HepG2 (cell line): ENCODE measurements around the gene PRDX4. TPM values are rescaled to one million over a fixed set of nuclear protein-coding genes. Genes with fewer than 3 reads are reported as not detected.

Source experiments
- EEA1 ChIP-seq: sonication (generic); formaldehyde crosslinking; IDR thresholded peaks from 2 replicates; pipeline ENCODE4 v1.5.1; 2020; ENCODE audit warnings: mild to moderate bottlenecking, missing genetic modification reagents, borderline replicate concordance
- ETV5 ChIP-seq: IDR thresholded peaks from 2 replicates; pipeline ENCODE4 v1.6.1; 2018; ENCODE audit warnings: missing biosample characterization, missing genetic modification reagents, inconsistent platforms, borderline replicate concordance
- KDM2A ChIP-seq: sonication (generic); formaldehyde crosslinking; IDR thresholded peaks from 2 replicates; pipeline ENCODE4 v1.4.0; 2020; ENCODE audit warnings: low read depth, missing genetic modification reagents, borderline replicate concordance
- RXRA ChIP-seq: sonication (generic); formaldehyde crosslinking; IDR thresholded peaks from 2 replicates; pipeline ENCODE4 v1.5.1; 2020; ENCODE audit warnings: missing genetic modification reagents
- ZNF652 ChIP-seq: IDR thresholded peaks from 2 replicates; pipeline ENCODE4 v1.6.1; 2016; ENCODE audit warnings: low read depth, borderline replicate concordance
- ZSCAN12 ChIP-seq: sonication (generic); formaldehyde crosslinking; IDR thresholded peaks from 2 replicates; pipeline ENCODE4 v1.9.0; 2021; ENCODE audit warnings: mild to moderate bottlenecking, missing genetic modification reagents
- polyA plus RNA-seq, 8 experiments: library from polyadenylated mRNA; depleted of rRNA in 3 of 8; stranded (reverse) in 7 of 8; unstranded in 1 of 8; fragments of >200 nt; fragmentation: Illumina TruSeq in 4 of 8; extraction: Trizol in 4 of 8; gene quantifications; 2 replicates each; pipeline versions ENCODE4 v1.2.1 to v1.2.3, GENCODE V29; 2011 to 2016; ENCODE audit warnings: low read depth in 4 of 8, missing spikeins in 1 of 8, mixed read lengths in 1 of 8; ENCODE audit not compliant: insufficient read depth in 1 of 8
- total RNA-seq, 5 experiments: library from RNA; depleted of rRNA; stranded (reverse); fragments of >200 nt; fragmentation: Illumina TruSeq; extraction: Trizol; gene quantifications; 2 replicates each; pipeline ENCODE4 v1.2.3, GENCODE V29; 2016; ENCODE audit warnings: low read depth in 1 of 5
- TF ChIP-seq, protein P1 (sequence below): sonication (generic); formaldehyde crosslinking; IDR thresholded peaks from 2 replicates; pipeline ENCODE4 v1.4.0; 2020; ENCODE audit warnings: missing genetic modification reagents
- TF ChIP-seq, protein P2 (sequence below): sonication (generic); formaldehyde crosslinking; IDR thresholded peaks from 2 replicates; pipeline ENCODE4 v1.4.0; 2020; ENCODE audit warnings: missing genetic modification reagents, borderline replicate concordance
- TF ChIP-seq, protein P3 (sequence below), 2 experiments: sonication (generic) in 1 of 2; formaldehyde crosslinking in 1 of 2; IDR thresholded peaks; 2 replicates each; pipeline versions ENCODE4 v1.5.1 to v1.6.1; 2011 to 2020; ENCODE audit warnings: borderline replicate concordance in 1 of 2, low read depth in 1 of 2, low read length in 1 of 2, mild to moderate bottlenecking in 1 of 2, missing genetic modification reagents in 1 of 2, moderate library complexity in 1 of 2

Gene PRDX4
- total and polyA plus RNA-seq, 2 of the 13 experiments (the other 11 are each of a cell fraction or from before 2014, with no cell fraction given): 217 to 252 TPM

DNA sequence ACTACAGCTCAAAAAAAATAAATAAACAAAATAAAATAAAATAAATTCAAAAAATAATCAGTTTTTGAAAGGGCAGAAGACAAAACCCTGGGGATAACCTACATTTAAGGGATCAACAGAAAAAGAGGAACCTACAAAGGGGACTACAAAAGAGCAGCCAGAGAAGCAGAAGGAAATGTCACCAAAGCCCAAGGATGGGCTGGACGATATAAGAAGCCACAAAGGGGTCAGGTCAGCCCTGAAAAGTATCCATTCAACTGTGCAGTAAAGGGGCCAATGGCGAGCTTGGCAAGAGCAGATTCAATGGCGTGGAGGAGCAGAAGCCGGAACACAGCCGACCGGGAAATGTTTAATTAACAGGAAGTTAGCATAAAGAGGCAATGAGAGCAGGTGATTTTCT lies 58.9 kb downstream of the PRDX4 start (continued):
- TF ChIP-seq, protein P1, sequence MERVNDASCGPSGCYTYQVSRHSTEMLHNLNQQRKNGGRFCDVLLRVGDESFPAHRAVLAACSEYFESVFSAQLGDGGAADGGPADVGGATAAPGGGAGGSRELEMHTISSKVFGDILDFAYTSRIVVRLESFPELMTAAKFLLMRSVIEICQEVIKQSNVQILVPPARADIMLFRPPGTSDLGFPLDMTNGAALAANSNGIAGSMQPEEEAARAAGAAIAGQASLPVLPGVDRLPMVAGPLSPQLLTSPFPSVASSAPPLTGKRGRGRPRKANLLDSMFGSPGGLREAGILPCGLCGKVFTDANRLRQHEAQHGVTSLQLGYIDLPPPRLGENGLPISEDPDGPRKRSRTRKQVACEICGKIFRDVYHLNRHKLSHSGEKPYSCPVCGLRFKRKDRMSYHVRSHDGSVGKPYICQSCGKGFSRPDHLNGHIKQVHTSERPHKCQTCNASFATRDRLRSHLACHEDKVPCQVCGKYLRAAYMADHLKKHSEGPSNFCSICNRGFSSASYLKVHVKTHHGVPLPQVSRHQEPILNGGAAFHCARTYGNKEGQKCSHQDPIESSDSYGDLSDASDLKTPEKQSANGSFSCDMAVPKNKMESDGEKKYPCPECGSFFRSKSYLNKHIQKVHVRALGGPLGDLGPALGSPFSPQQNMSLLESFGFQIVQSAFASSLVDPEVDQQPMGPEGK: no peak
- TF ChIP-seq EEA1 (no peak), KDM2A (CRISPR knock-in tag) (no peak), RXRA (CRISPR knock-in tag) (no peak), ETV5 (CRISPR knock-in tag) (no peak), ZNF652 (CRISPR knock-in tag) (no peak), ZSCAN12 (CRISPR knock-in tag) (no peak)
- TF ChIP-seq, protein P2, sequence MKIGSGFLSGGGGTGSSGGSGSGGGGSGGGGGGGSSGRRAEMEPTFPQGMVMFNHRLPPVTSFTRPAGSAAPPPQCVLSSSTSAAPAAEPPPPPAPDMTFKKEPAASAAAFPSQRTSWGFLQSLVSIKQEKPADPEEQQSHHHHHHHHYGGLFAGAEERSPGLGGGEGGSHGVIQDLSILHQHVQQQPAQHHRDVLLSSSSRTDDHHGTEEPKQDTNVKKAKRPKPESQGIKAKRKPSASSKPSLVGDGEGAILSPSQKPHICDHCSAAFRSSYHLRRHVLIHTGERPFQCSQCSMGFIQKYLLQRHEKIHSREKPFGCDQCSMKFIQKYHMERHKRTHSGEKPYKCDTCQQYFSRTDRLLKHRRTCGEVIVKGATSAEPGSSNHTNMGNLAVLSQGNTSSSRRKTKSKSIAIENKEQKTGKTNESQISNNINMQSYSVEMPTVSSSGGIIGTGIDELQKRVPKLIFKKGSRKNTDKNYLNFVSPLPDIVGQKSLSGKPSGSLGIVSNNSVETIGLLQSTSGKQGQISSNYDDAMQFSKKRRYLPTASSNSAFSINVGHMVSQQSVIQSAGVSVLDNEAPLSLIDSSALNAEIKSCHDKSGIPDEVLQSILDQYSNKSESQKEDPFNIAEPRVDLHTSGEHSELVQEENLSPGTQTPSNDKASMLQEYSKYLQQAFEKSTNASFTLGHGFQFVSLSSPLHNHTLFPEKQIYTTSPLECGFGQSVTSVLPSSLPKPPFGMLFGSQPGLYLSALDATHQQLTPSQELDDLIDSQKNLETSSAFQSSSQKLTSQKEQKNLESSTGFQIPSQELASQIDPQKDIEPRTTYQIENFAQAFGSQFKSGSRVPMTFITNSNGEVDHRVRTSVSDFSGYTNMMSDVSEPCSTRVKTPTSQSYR (CRISPR knock-in tag): no peak
- TF ChIP-seq, protein P3, sequence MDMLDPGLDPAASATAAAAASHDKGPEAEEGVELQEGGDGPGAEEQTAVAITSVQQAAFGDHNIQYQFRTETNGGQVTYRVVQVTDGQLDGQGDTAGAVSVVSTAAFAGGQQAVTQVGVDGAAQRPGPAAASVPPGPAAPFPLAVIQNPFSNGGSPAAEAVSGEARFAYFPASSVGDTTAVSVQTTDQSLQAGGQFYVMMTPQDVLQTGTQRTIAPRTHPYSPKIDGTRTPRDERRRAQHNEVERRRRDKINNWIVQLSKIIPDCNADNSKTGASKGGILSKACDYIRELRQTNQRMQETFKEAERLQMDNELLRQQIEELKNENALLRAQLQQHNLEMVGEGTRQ (IDR thresholded peaks at IDR 0.05; ENCODE audit: low read depth, low read length): no peak
- TF ChIP-seq, protein P3 (CRISPR knock-in tag; IDR thresholded peaks at IDR 0.05; ENCODE audit: borderline replicate concordance): no peak
- TF ChIP-seq, all 625 proteins: peak for 0
